ENCODE measurements around the gene LGALS7. TPM values are rescaled to one million over a fixed set of nuclear protein-coding genes. Genes with fewer than 3 reads are reported as not detected.
A peak's percentile ranks its signal among the peaks of the same experiment; 100 is the strongest.
"Not testable (repeated sequence)": the region's sequence is repeated elsewhere in the genome, so short reads cannot be mapped to it uniquely, and the experiment has no call there.

The LGALS7 gene
- total and polyA plus RNA-seq, 2 of the 8 experiments (the other 6 are each of a cell fraction or from before 2014, with no cell fraction given): 0.32 TPM; not detected in 1

GRCh38 chr19:38770949-38771275 is 2.4 kb downstream of the LGALS7 start:
- H2AFZ ChIP-seq (ENCODE audit: low read length); H3K9me3 ChIP-seq (ENCODE audit: insufficient read depth in 2 of 2, low read depth in 1 of 2, low read length in 1 of 2); H3K4me2 ChIP-seq (ENCODE audit: insufficient read depth in 1 of 2, low read depth in 2 of 2, low read length in 2 of 2); FAIRE-seq; H2BK5ac ChIP-seq (ENCODE audit: low read depth, low read length); H2BK20ac ChIP-seq (ENCODE audit: low read length); H4K91ac ChIP-seq (replicated peaks; ENCODE audit: insufficient read length, low read length); H3K56ac ChIP-seq (replicated peaks; ENCODE audit: insufficient read length, low read depth, low read length); H4K8ac ChIP-seq (ENCODE audit: extremely low read depth, insufficient read depth, low read length); H4K5ac ChIP-seq (ENCODE audit: insufficient read length, low read depth, low read length); H4K20me1 ChIP-seq (replicated peaks in 1 of 2; ENCODE audit: control insufficient read depth in 1 of 2, insufficient read depth in 2 of 2, low read length in 2 of 2); H3K27ac ChIP-seq (ENCODE audit: low read depth, low read length); H3K79me2 ChIP-seq (ENCODE audit: control insufficient read depth in 1 of 2, insufficient read depth in 2 of 2, low read length in 2 of 2); H3K18ac ChIP-seq (ENCODE audit: extremely low read depth, low read length); H3K9ac ChIP-seq (replicated peaks in 1 of 4; ENCODE audit: extremely low read depth in 1 of 4, low read depth in 3 of 4, low read length in 3 of 4); H3K79me1 ChIP-seq (ENCODE audit: low read depth, low read length); POLR2A ChIA-PET (ENCODE audit: partially characterized antibody); H3K4ac ChIP-seq (replicated peaks; ENCODE audit: insufficient read length, low read depth, low read length); H2AK5ac ChIP-seq (ENCODE audit: low read depth, low read length); H3K27me3 ChIP-seq (replicated peaks in 1 of 4; ENCODE audit: control insufficient read depth in 3 of 4, extremely low read depth in 1 of 4, insufficient read depth in 3 of 4, low read length in 3 of 4); H2BK12ac ChIP-seq (ENCODE audit: low read depth, low read length); DNase-seq (ENCODE audit: low read depth in 1 of 2, low spot score in 2 of 2); H3K36me3 ChIP-seq (ENCODE audit: control insufficient read depth in 2 of 4, insufficient read depth in 4 of 4, low read length in 3 of 4); H3K4me1 ChIP-seq (replicated peaks in 1 of 4; ENCODE audit: control insufficient read depth in 3 of 4, insufficient read depth in 4 of 4, low read length in 3 of 4); H3K23ac ChIP-seq (ENCODE audit: insufficient read length); H2BK120ac ChIP-seq (replicated peaks; ENCODE audit: low read depth, low read length); H2BK15ac ChIP-seq (ENCODE audit: low read length); H3K4me3 ChIP-seq (ENCODE audit: extremely low read depth in 1 of 4, insufficient read depth in 2 of 4, low read depth in 3 of 4, low read length in 4 of 4); H3K23me2 ChIP-seq (ENCODE audit: low read depth, low read length); H3K14ac ChIP-seq (ENCODE audit: insufficient read length); CTCF ChIA-PET (ENCODE audit: partially characterized antibody): not testable (repeated sequence)
- no CpG with 5 or more reads among the region's 22 CpGs for WGBS, 2 experiments (ENCODE audit: extremely low coverage in 1 of 2, insufficient coverage in 1 of 2, insufficient read length in 1 of 2, insufficient replicate concordance in 2 of 2, low coverage in 1 of 2, low lambda C conversion rate in 2 of 2, missing lambda C conversion rate in 1 of 2)

- not testable (repeated sequence) for H2BK15ac ChIP-seq (ENCODE audit: low read length); H3K9ac ChIP-seq (replicated peaks in 1 of 4; ENCODE audit: extremely low read depth in 1 of 4, low read depth in 3 of 4, low read length in 3 of 4); H3K18ac ChIP-seq (ENCODE audit: extremely low read depth, low read length); H4K5ac ChIP-seq (ENCODE audit: insufficient read length, low read depth, low read length); H3K56ac ChIP-seq (replicated peaks; ENCODE audit: insufficient read length, low read depth, low read length); H3K79me2 ChIP-seq (ENCODE audit: control insufficient read depth in 1 of 2, insufficient read depth in 2 of 2, low read length in 2 of 2); H3K4ac ChIP-seq (replicated peaks; ENCODE audit: insufficient read length, low read depth, low read length); H2BK12ac ChIP-seq (ENCODE audit: low read depth, low read length); H3K14ac ChIP-seq (ENCODE audit: insufficient read length); DNase-seq (ENCODE audit: low read depth in 1 of 2, low spot score in 2 of 2); H3K79me1 ChIP-seq (ENCODE audit: low read depth, low read length); H3K27me3 ChIP-seq (replicated peaks in 1 of 4; ENCODE audit: control insufficient read depth in 3 of 4, extremely low read depth in 1 of 4, insufficient read depth in 3 of 4, low read length in 3 of 4); H2BK120ac ChIP-seq (replicated peaks; ENCODE audit: low read depth, low read length); H4K91ac ChIP-seq (replicated peaks; ENCODE audit: insufficient read length, low read length); H3K27ac ChIP-seq (ENCODE audit: low read depth, low read length); H3K9me3 ChIP-seq (ENCODE audit: insufficient read depth in 2 of 2, low read depth in 1 of 2, low read length in 1 of 2); H2BK20ac ChIP-seq (ENCODE audit: low read length); H3K36me3 ChIP-seq (ENCODE audit: control insufficient read depth in 2 of 4, insufficient read depth in 4 of 4, low read length in 3 of 4); H4K20me1 ChIP-seq (replicated peaks in 1 of 2; ENCODE audit: control insufficient read depth in 1 of 2, insufficient read depth in 2 of 2, low read length in 2 of 2); H2BK5ac ChIP-seq (ENCODE audit: low read depth, low read length); H2AFZ ChIP-seq (ENCODE audit: low read length); H3K4me1 ChIP-seq (replicated peaks in 1 of 4; ENCODE audit: control insufficient read depth in 3 of 4, insufficient read depth in 4 of 4, low read length in 3 of 4); H2AK5ac ChIP-seq (ENCODE audit: low read depth, low read length); H3K23me2 ChIP-seq (ENCODE audit: low read depth, low read length); H3K23ac ChIP-seq (ENCODE audit: insufficient read length)
- WGBS, 2 experiments (ENCODE audit: extremely low coverage in 1 of 2, insufficient coverage in 1 of 2, insufficient read length in 1 of 2, insufficient replicate concordance in 2 of 2, low coverage in 1 of 2, low lambda C conversion rate in 2 of 2, missing lambda C conversion rate in 1 of 2): no CpG with 5 or more reads among the region's 58 CpGs
- CTCF ChIA-PET (ENCODE audit: partially characterized antibody): interaction anchor here (1.0 to 1.3 kb wide), 11 partner anchors 9 to 61 kb away, joined by 3 to 10 read pairs (median 4); partner anchors contain the start of gene ECH1
- Histone ChIP-seq H3K4me3 (ENCODE audit: extremely low read depth in 1 of 4, insufficient read depth in 2 of 4, low read depth in 3 of 4, low read length in 4 of 4) (peak overlapping the region in 1 of 4 experiments; percentile 39; a peak in 1 of 8 replicates), H3K4me2 (ENCODE audit: insufficient read depth in 1 of 2, low read depth in 2 of 2, low read length in 2 of 2) (peak overlapping the region in 1 of 2 experiments; percentile 44; a peak in 1 of 4 replicates), H4K8ac (ENCODE audit: extremely low read depth, insufficient read depth, low read length) (peak overlapping the region; percentile 95; the same call in 1 of the 2 replicates)
- peak; percentile 28 for FAIRE-seq
- POLR2A ChIA-PET (ENCODE audit: partially characterized antibody): interaction anchor here (1.0 to 1.6 kb wide), 5 partner anchors 12 to 117 kb away, joined by 3 to 6 read pairs (median 4); no protein-coding TSS in a partner anchor
Observed at GRCh38 chr19:38770228-38770948, 2.9 kb downstream of the LGALS7 start.

Data from H1 (cell line).